ENCODE measurements around the gene EBI3.

Gene EBI3

GRCh38 chr19:4246767-4247593, 17.7 kb downstream of the EBI3 start, which contains the start of gene YJU2:
YJU2 (plus strand) TSS chr19:4247080; CDS start chr19:4247147, 67 bp downstream.
- H3K9me3 ChIP-seq, result peaks cover 0 to 2% (median 0%) of the 10 kb centered on the region in 3 donors
- H3K4me3 ChIP-seq, result peak within 1 kb of the TSS; percentile 62 to 63
- peaks cover 0 to 13% (median 6%) of the 10 kb centered on the region in 4 donors for H3K4me1 ChIP-seq
- peak; percentile 99 to 100 for DNase-seq
- H3K27me3 ChIP-seq, result no peaks in the 10 kb centered on the region
- H3K36me3 ChIP-seq, result peaks cover 31 to 37% (median 32%) of the 10 kb centered on the region in 3 donors
- peak within 1 kb of the TSS; percentile 94 for H3K27ac ChIP-seq
- intact Hi-C loops (cut with DNase I; ENCODE audit: low total_unique reads), result loop anchor here (2.0 kb wide), 1 partner anchor 94 kb away; no protein-coding TSS in a partner anchor
- TF ChIP-seq, protein P1, sequence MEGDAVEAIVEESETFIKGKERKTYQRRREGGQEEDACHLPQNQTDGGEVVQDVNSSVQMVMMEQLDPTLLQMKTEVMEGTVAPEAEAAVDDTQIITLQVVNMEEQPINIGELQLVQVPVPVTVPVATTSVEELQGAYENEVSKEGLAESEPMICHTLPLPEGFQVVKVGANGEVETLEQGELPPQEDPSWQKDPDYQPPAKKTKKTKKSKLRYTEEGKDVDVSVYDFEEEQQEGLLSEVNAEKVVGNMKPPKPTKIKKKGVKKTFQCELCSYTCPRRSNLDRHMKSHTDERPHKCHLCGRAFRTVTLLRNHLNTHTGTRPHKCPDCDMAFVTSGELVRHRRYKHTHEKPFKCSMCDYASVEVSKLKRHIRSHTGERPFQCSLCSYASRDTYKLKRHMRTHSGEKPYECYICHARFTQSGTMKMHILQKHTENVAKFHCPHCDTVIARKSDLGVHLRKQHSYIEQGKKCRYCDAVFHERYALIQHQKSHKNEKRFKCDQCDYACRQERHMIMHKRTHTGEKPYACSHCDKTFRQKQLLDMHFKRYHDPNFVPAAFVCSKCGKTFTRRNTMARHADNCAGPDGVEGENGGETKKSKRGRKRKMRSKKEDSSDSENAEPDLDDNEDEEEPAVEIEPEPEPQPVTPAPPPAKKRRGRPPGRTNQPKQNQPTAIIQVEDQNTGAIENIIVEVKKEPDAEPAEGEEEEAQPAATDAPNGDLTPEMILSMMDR (IDR thresholded peaks at IDR 0.05), result peak; percentile 20 to 33

GRCh38 chr19:4256563-4256962, 27.2 kb downstream of the EBI3 start:
- intact Hi-C loops (cut with DNase I; ENCODE audit: low total_unique reads), result no loop called here
- Histone ChIP-seq H3K27ac (no peak overlapping the region), H3K4me1 (no peaks in the 10 kb centered on the region), H3K4me3 (no peak overlapping the region), H3K27me3 (no peaks in the 10 kb centered on the region), H3K9me3 (peaks cover 0 to 9% (median 0%) of the 10 kb centered on the region in 3 donors), H3K36me3 (peaks cover 95 to 100% (median 96%) of the 10 kb centered on the region in 3 donors)
- no peak for DNase-seq
- TF ChIP-seq, protein P1 (IDR thresholded peaks at IDR 0.05), result no peak

DNA sequence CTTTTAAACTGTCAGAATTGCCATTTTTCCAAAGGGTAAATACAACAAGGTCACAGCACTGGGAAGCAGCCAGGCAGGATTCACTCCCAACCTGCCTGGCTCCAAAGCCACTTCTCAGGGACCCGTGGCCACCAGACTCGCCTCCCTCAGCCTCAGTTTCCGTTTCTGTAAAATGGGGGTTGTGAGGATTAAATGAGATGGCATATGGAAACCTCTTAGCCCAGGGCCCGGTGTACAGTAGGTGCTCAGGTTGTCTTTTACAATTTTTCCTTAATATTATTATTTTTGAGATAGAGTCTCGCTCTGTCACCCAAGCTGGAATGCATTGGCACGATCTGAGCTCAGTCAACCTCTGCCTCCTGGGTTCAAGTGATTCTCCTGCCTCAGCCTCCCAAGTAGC, 27.7 kb downstream of the EBI3 start:
- H3K36me3 ChIP-seq, result peaks cover 95 to 100% (median 96%) of the 10 kb centered on the region in 3 donors
- no peak overlapping the region for H3K27ac ChIP-seq
- TF ChIP-seq, protein P1 (IDR thresholded peaks at IDR 0.05), result no peak
- peaks cover 0 to 9% (median 0%) of the 10 kb centered on the region in 3 donors for H3K9me3 ChIP-seq
- H3K4me1 ChIP-seq, result no peaks in the 10 kb centered on the region
- H3K27me3 ChIP-seq, result no peaks in the 10 kb centered on the region
- H3K4me3 ChIP-seq, result no peak overlapping the region
- intact Hi-C loops (cut with DNase I; ENCODE audit: low total_unique reads), result no loop called here
- DNase-seq, result no peak

- Histone ChIP-seq H3K9me3 (peaks cover 0 to 9% (median 0%) of the 10 kb centered on the region in 3 donors), H3K4me3 (no peak overlapping the region), H3K4me1 (no peaks in the 10 kb centered on the region), H3K27me3 (no peaks in the 10 kb centered on the region), H3K36me3 (peaks cover 92 to 100% (median 96%) of the 10 kb centered on the region in 3 donors), H3K27ac (no peak overlapping the region)
- DNase-seq, result no peak
- intact Hi-C loops (cut with DNase I; ENCODE audit: low total_unique reads), result no loop called here
- TF ChIP-seq, protein P1 (IDR thresholded peaks at IDR 0.05), result no peak
Observed at GRCh38 chr19:4258181-4258580, 28.9 kb downstream of the EBI3 start.

- H3K27ac ChIP-seq, result no peak overlapping the region
- TF ChIP-seq, protein P1 (IDR thresholded peaks at IDR 0.05), result no peak
- H3K27me3 ChIP-seq, result no peaks in the 10 kb centered on the region
- H3K36me3 ChIP-seq, result peaks cover 83 to 100% (median 83%) of the 10 kb centered on the region in 3 donors
- no peak overlapping the region for H3K4me3 ChIP-seq
- intact Hi-C loops (cut with DNase I; ENCODE audit: low total_unique reads), result loop anchor here (10.0 kb wide), 1 partner anchor 144 kb away; the partner anchor contains the start of genes CHAF1A and SH3GL1
- no peak for DNase-seq
- no peaks in the 10 kb centered on the region for H3K4me1 ChIP-seq
- H3K9me3 ChIP-seq, result no peaks in the 10 kb centered on the region
Observed at GRCh38 chr19:4260613-4261191, 31.4 kb downstream of the EBI3 start.
